Activated effector memory CD4-positive, alpha-beta T cell treated with Interleukin-2 at 50 U/mL for 16 hours (primary cell): ENCODE data around the gene DSTYK.
"Not testable (repeated sequence)": the region's sequence is repeated elsewhere in the genome, so short reads cannot be mapped to it uniquely, and the experiment has no call there.

Source experiments
- DNase-seq: peaks from one replicate; pipeline ENCODE4 v3.0.0-alpha.2; 2020

The DSTYK gene

DNA sequence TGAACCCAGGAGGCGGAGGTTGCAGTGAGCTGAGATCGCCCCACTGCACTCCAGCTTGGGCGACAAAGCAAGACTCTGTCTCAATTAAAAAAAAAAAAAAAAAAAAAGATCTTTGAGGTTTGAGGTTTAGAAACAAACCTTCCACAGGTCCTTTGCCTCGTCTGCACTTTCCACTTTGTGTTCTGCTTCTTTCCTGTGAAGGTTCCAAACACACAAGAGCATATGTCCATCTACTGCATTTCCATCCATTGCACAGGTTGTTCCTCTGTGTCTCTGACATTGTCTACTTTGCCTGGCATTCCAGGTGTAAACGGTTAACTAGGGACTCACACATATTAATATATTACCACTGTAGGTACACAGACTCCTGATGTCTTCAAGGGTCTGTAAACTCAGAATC, 40.1 kb downstream of the DSTYK start:
- DNase-seq = no peak

- no peak for DNase-seq
Observed at GRCh38 chr1:205170532-205171269, 40.8 kb downstream of the DSTYK start.

GRCh38 chr1:205169248-205169647, 42.3 kb downstream of the DSTYK start:
- DNase-seq = no peak

- DNase-seq = no peak
Observed at GRCh38 chr1:205168291-205168690, 43.2 kb downstream of the DSTYK start.

DNA sequence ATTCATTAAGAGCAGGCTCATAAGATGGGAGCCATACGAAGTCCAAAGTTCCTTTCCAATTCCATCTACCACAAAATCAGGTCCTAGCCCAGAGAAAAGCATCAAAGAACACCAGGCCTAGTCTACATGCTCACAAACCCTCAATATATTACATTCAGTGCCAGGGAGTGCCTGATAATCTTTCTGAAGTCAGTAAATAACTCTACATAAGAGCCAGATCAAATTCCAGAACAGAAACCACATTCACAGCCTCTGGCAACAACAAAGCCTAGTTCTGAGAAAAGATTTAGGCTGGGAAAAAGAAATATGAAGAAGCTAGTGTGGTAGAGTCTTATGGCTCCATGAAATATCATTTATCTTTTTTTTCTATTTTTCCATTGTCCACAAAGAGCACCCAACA, 49.2 kb downstream of the DSTYK start:
- no peak for DNase-seq

GRCh38 chr1:205161076-205161475, 50.4 kb downstream of the DSTYK start:
- DNase-seq = no peak

GRCh38 chr1:205158048-205158616, 53.4 kb downstream of the DSTYK start:
- no peak for DNase-seq

- DNase-seq = not testable (repeated sequence)
Observed at GRCh38 chr1:205155665-205156377, 55.7 kb downstream of the DSTYK start.

DNA sequence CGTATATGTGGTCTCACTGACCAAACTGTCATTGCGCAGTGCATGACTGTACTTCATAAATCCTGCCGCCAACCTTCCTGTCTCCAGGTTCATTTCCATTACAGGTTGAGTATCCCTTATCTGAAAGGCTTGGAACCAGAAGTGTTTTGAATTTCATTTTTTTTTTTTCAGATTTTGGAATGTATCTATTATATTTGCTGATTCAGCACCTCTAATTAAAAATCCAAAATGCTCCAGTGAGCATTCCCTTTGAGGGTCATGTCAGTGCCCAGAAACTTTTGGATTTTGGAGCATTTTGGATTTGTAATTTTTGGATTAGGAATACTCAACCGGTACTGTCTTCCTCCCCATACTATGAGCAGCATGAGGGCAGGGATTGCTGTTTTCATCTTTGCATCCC, 59.0 kb downstream of the DSTYK start:
- no peak for DNase-seq

- DNase-seq = no peak
Observed at GRCh38 chr1:205150651-205151428, 60.7 kb downstream of the DSTYK start.

DNA sequence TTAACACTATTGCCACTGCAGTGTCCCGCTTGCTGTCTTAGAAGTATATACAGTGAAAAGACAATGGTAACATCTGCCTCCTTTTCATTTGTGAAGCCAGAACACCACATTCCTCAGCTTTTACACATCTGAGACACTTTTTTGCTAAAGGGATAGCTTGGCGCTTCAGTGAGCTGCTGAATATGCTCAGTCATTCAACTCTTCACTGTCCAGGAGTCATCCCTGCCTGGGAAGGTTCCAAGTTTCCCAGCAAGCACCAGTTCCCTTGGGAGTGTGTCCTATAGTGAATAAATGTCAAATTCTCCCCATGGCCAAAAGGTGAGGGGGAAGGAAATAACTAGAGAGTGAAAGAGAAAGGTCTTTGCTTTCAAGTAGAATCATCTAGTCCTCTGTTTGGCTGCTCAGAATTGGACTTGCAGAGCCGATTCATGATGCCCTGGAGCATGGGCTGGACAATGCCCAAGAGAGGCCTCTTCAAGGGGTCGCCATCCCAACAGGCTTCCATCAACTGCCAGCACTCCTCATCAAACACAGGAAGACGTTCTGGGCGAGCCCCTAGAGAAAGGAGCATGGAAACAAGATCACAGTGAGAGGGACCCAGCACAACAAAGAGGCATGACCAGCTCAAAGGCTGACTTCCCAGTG, 64.2 kb downstream of the DSTYK start:
- no peak for DNase-seq

- no peak for DNase-seq
Observed at GRCh38 chr1:205144751-205145150, 66.8 kb downstream of the DSTYK start.

GRCh38 chr1:205144046-205144720, 67.3 kb downstream of the DSTYK start:
- no peak for DNase-seq

GRCh38 chr1:205142102-205142469, 69.4 kb downstream of the DSTYK start:
- DNase-seq = no peak

DNA sequence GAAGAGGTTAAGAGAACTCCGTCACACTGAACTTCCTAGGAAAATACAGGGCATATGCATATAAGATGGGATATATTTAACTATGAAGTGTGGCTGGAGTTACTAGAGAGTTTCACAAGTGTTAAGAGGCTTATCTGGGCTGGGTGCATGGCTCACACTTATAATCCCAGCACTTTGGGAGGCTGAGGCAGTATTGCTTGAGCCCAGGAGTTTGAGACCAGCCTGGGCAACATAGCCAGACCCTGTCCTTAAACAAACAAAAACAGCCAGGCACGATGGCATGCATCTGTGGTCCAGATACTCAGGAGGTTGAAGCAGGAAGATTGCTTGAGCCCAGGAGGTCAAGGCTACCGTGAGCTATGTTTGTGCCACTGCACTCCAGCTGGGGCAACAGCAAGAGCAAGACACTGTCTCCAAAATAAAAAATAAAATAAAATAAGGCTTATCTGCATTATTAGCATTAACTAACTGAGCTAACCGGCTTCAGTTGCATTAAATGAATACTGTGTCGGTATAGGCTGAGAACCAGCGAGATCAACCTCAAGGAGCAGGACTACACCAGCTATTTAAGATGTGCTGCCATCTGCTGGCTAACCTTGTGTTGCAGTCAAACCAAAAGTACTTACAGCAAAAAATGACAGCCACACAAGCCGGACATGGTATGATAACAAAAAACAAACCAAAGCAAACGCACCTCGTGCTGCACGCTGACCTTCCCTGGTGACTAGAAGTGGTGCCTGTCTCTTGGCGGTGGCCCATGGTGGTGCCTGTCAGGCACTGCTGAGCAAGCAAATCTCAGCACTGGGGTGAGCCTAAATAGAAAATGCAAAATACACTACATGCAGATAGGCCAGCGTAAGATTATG, 70.0 kb downstream of the DSTYK start:
- peak; percentile 53 for DNase-seq

DNA sequence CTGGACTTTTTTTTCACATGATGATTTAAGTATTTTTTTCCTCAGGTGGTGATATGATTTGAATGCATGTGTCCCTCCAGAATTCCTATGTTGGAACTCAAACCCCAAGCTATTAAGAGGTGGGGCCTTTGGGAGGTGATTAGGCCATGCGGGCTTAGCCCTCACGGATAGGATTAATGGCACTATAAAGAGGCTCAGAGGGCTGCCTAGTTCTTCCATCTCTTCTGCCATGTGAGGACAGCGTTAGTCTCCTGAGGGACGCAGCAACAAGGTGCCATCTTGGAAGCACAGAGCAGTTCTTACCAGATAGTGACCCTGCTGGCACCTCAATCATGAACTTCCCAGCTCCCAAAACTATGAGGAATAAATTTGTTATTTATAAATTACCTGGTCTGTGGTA, 71.4 kb downstream of the DSTYK start:
- no peak for DNase-seq

DNA sequence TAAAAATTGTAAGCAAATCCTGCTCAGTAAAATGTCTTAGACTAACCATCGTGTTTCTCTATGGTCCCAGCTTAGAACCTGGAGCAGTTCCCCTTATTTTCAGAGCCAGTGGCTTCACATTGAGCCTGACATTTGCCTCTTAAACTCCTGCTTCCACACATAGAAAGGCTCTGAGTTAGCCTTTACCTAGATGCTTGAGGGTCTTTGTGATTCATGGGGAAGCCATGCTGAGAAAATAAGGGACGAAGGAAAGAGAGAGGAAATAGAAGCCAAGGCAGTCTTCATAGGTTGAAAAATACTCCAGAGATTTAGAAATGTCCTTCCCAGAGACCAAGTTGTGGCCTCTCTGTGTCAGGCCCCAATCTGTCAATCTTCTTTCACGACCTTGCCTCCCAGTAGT, 73.6 kb downstream of the DSTYK start:
- DNase-seq = no peak

DNA sequence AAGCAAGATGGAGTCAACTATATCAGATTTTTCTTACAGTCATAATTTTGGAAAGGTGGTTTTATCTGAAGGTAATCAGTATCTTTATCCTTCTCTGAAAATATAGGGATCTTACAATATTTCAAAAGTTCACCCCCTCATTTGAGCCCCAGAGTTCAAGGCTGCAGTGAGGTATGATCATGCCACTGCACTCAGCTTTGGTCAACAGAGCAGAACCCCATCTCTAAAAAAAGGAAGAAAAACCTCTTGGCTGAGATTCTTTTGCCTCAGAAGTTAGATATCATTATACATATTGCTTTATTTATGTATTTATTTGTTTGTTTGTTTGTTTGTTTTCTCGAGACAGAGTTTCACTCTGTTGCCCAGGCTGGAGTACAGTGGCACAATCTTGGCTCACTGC, 78.2 kb downstream of the DSTYK start:
- DNase-seq = no peak

DNA sequence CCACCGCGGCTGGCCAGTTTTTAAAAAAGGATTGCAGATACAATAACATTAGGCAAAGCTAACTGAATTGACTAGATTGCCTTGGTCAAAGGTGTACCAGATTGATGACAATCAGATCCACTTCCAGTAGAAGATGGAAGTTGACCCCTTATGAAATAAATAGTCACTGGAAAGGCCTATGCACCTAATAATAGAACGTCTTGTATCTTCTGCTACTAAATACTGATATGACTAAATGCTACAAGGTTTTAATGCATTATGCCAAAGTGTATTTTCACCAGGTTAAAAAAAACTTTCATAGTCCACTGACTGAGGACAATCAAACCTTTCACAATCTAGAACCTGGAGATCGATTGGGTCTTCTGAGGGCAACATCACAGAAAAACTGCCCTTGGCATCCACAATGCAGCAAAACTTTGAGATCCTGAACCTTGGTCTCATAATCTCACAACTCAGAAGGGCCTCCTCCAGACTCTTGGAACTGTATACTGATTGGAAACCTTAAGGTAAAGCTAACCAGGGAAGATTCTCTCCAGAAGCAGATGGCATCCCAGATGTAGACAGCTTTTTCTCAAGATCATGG, 82.0 kb downstream of the DSTYK start:
- no peak for DNase-seq

DNA sequence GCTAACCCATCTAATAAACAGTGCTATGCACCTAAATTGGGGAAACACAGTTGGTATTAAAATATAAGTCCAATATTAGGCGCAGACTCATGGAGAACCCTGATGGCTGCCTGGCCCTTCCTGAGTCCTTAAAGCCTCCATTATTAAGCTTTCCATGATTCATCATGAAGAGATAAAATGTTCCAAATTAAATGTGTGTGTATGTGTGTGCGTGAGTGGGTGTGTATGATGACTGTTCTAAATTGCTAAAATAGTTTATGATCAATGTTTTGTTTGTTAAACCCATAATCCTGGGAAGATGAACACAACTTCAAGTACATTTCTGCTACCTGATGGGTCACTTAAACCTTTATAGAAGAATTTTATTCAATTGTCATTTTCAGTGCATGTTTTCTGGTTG, 83.5 kb downstream of the DSTYK start:
- DNase-seq = no peak

DNA sequence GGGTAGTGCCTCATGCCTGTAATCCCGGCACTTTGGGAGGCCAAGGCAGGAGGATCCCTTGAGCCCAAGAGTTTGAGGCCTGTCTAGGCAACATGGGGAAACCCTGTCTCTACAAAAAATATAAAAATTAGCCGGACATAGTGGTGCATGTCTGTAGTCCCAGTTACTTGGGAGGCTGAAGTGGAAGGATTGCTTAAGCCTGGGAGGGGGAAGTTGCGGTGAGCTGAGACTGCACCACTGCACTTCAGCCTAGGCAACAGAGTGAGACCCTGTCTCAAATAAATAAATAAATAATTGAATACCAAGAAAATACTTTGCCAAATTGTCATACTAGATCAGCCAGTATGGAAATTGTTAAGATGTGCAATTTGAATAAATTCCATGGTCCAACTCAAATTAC, 83.9 kb downstream of the DSTYK start:
- no peak for DNase-seq
